ENCODE data around the gene FSHR. TPM values are rescaled to one million over a fixed set of nuclear protein-coding genes. Genes with fewer than 3 reads are reported as not detected.

FSHR gene
- total and polyA plus RNA-seq, 2 of the 8 experiments (the other 6 are each of a cell fraction or from before 2014, with no cell fraction given): not detected

DNA sequence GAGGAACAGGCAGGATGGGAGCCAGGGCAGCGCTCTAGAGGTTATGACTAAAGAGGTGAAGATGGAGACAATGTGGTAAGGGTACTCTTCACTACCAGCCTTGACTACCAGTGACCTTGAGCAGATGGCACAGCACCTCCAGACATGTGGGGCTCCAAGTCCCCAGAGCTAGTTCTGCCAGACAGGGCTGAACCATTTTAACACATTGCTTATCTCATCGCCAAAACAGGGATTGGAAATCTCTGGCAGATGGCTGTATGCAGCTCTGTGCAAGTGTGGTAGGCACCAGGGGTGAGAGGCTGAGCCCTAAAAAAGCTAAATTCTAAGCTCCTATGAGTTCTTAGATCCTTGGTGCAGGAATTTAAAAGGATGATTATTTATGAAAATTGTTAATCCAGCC, 41.3 kb downstream of the FSHR start (continued):
- TF ChIP-seq, protein P1, sequence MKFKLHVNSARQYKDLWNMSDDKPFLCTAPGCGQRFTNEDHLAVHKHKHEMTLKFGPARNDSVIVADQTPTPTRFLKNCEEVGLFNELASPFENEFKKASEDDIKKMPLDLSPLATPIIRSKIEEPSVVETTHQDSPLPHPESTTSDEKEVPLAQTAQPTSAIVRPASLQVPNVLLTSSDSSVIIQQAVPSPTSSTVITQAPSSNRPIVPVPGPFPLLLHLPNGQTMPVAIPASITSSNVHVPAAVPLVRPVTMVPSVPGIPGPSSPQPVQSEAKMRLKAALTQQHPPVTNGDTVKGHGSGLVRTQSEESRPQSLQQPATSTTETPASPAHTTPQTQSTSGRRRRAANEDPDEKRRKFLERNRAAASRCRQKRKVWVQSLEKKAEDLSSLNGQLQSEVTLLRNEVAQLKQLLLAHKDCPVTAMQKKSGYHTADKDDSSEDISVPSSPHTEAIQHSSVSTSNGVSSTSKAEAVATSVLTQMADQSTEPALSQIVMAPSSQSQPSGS (IDR thresholded peaks at IDR 0.05; ENCODE audit: low read length): no peak
- no peak for TF ChIP-seq KDM4A (IDR thresholded peaks at IDR 0.05; ENCODE audit: low read depth, low read length, severe bottlenecking)
- TF ChIP-seq POU5F1 (IDR thresholded peaks at IDR 0.05; ENCODE audit: low read depth, low read length): no peak
- TF ChIP-seq RXRA (IDR thresholded peaks at IDR 0.05; ENCODE audit: insufficient read depth, low read depth, low read length): no peak
- no peak for TF ChIP-seq SAP30 (IDR thresholded peaks at IDR 0.05; ENCODE audit: insufficient read depth, insufficient replicate concordance, low read length)
- no peak for TF ChIP-seq ZNF274 (IDR thresholded peaks at IDR 0.05; ENCODE audit: borderline replicate concordance, extremely low read depth, low read length)
